ENCODE measurements around the gene IFNLR1.

IFNLR1 gene

DNA sequence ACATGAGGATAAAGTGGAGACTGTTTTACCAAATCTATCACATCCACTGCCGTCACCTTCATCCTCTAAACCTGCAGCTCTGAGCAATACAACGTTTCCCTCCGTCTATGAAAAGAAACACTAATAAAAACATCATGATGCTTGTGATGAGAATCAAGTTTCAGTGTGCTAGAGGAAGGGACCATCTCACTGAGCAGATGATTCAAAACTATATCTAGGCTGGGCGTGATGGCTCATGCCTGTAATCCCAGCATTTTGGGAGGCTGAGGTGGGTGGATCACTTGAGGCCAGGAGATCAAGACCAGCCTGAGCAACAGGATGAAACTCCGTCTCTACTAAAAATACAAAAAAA, 60.4 kb downstream of the IFNLR1 start:
- TF ChIP-seq TAF1 (IDR thresholded peaks at IDR 0.05; ENCODE audit: borderline replicate concordance, insufficient read depth, low read length) (no peak), POLR2AphosphoS5 (IDR thresholded peaks at IDR 0.05; ENCODE audit: low read depth, low read length) (no peak), REST (IDR thresholded peaks at IDR 0.05; ENCODE audit: insufficient read depth in 1 of 2, low read depth in 2 of 2, low read length in 2 of 2) (no peak), SIN3A (IDR thresholded peaks at IDR 0.05; ENCODE audit: borderline replicate concordance, insufficient read depth, low read length) (no peak), FOXP2 (optimal IDR thresholded peaks at IDR 0.05; ENCODE audit: borderline replicate concordance, extremely low read depth, extremely low read length, insufficient read depth) (no peak)

GRCh38 chr1:24126018-24126671, 60.9 kb downstream of the IFNLR1 start:
- TF ChIP-seq SIN3A (IDR thresholded peaks at IDR 0.05; ENCODE audit: borderline replicate concordance, insufficient read depth, low read length) (no peak), REST (IDR thresholded peaks at IDR 0.05; ENCODE audit: insufficient read depth in 1 of 2, low read depth in 2 of 2, low read length in 2 of 2) (no peak), TAF1 (IDR thresholded peaks at IDR 0.05; ENCODE audit: borderline replicate concordance, insufficient read depth, low read length) (no peak), POLR2AphosphoS5 (IDR thresholded peaks at IDR 0.05; ENCODE audit: low read depth, low read length) (no peak), FOXP2 (optimal IDR thresholded peaks at IDR 0.05; ENCODE audit: borderline replicate concordance, extremely low read depth, extremely low read length, insufficient read depth) (no peak)

DNA sequence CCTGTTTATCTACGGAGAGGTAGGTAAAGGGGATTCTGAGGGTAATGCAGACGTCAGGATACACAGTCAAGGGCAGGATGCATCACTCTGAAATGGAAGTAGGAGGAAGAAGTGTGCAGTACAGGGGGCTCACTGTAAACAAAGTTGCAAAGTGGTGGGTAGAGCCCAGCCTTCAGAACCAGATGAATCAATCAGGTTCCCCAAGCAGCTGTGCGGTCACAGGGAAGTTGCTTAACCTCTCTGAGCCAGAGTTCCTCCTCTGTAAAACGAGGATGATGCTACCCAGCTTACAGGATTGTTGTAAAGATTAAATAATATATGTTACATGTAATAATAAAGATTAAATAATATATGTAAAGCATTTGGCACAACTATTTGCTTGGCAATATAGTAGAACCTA, 61.6 kb downstream of the IFNLR1 start:
- no peak for TF ChIP-seq TAF1 (IDR thresholded peaks at IDR 0.05; ENCODE audit: borderline replicate concordance, insufficient read depth, low read length)

GRCh38 chr1:24124980-24125379, 62.1 kb downstream of the IFNLR1 start:
- no peak for TF ChIP-seq REST (IDR thresholded peaks at IDR 0.05; ENCODE audit: insufficient read depth in 1 of 2, low read depth in 2 of 2, low read length in 2 of 2)
- TF ChIP-seq TAF1 (IDR thresholded peaks at IDR 0.05; ENCODE audit: borderline replicate concordance, insufficient read depth, low read length) = no peak
- TF ChIP-seq SIN3A (IDR thresholded peaks at IDR 0.05; ENCODE audit: borderline replicate concordance, insufficient read depth, low read length) = no peak
- TF ChIP-seq FOXP2 (optimal IDR thresholded peaks at IDR 0.05; ENCODE audit: borderline replicate concordance, extremely low read depth, extremely low read length, insufficient read depth) = no peak
- TF ChIP-seq POLR2AphosphoS5 (IDR thresholded peaks at IDR 0.05; ENCODE audit: low read depth, low read length) = no peak

GRCh38 chr1:24123611-24124010, 63.5 kb downstream of the IFNLR1 start:
- TF ChIP-seq REST (IDR thresholded peaks at IDR 0.05; ENCODE audit: insufficient read depth in 1 of 2, low read depth in 2 of 2, low read length in 2 of 2) (no peak), POLR2AphosphoS5 (IDR thresholded peaks at IDR 0.05; ENCODE audit: low read depth, low read length) (no peak), TAF1 (IDR thresholded peaks at IDR 0.05; ENCODE audit: borderline replicate concordance, insufficient read depth, low read length) (no peak), FOXP2 (optimal IDR thresholded peaks at IDR 0.05; ENCODE audit: borderline replicate concordance, extremely low read depth, extremely low read length, insufficient read depth) (no peak), SIN3A (IDR thresholded peaks at IDR 0.05; ENCODE audit: borderline replicate concordance, insufficient read depth, low read length) (no peak)

Data from PFSK-1 (cell line).